HL-60/S4 (cell line): ENCODE results near the gene IQGAP1.
"Not testable (repeated sequence)": the region's sequence is repeated elsewhere in the genome, so short reads cannot be mapped to it uniquely, and the experiment has no call there.

Source experiments
- in situ Hi-C: fragments of 300-500 bp; cut with MboI; formaldehyde crosslinking; loops from 2 replicates; pipeline ENCODE4 v1.14.3; 2022; ENCODE audit warnings: low sequenced_read_pairs

Gene IQGAP1

GRCh38 chr15:90478846-90479481, 90.9 kb downstream of the IQGAP1 start:
- in situ Hi-C loops: no loop called here

GRCh38 chr15:90479656-90480055, 91.6 kb downstream of the IQGAP1 start:
- in situ Hi-C loops: no loop called here

- in situ Hi-C loops: no loop called here
These were observed 93.0 kb downstream of the IQGAP1 start for GRCh38 chr15:90481023-90481422.

- in situ Hi-C loops: no loop called here
These were observed 94.3 kb downstream of the IQGAP1 start for GRCh38 chr15:90482124-90483011.

- in situ Hi-C loops: no loop called here
These were observed 94.9 kb downstream of the IQGAP1 start for GRCh38 chr15:90483012-90483307.

- in situ Hi-C loops: no loop called here
These were observed 95.6 kb downstream of the IQGAP1 start for GRCh38 chr15:90483637-90484036.

- in situ Hi-C loops: no loop called here
These were observed 99.1 kb downstream of the IQGAP1 start for GRCh38 chr15:90487186-90487585.

- in situ Hi-C loops: no loop called here
These were observed 101.5 kb downstream of the IQGAP1 start for GRCh38 chr15:90489514-90489913.

GRCh38 chr15:90489944-90490343, 101.9 kb downstream of the IQGAP1 start:
- in situ Hi-C loops: loop anchor here (10.0 kb wide), 1 partner anchor 395 kb away; the partner anchor contains the start of gene FES

- in situ Hi-C loops: loop anchor here (10.0 kb wide), 1 partner anchor 391 kb away; the partner anchor contains the start of gene FES
These were observed 105.6 kb downstream of the IQGAP1 start for GRCh38 chr15:90493647-90494046.

- in situ Hi-C loops: loop anchor here (10.0 kb wide), 1 partner anchor 390 kb away; the partner anchor contains the start of gene FES
These were observed 107.0 kb downstream of the IQGAP1 start for GRCh38 chr15:90495067-90495466.

- in situ Hi-C loops: loop anchor here (10.0 kb wide), 1 partner anchor 388 kb away; the partner anchor contains the start of gene FES
These were observed 108.7 kb downstream of the IQGAP1 start for GRCh38 chr15:90496791-90497190.

GRCh38 chr15:90497376-90497775, 109.3 kb downstream of the IQGAP1 start:
- in situ Hi-C loops: loop anchor here (10.0 kb wide), 1 partner anchor 387 kb away; the partner anchor contains the start of gene FES

- in situ Hi-C loops: loop anchor here (10.0 kb wide), 1 partner anchor 387 kb away; the partner anchor contains the start of gene FES
These were observed 109.9 kb downstream of the IQGAP1 start for GRCh38 chr15:90497912-90498311.

- in situ Hi-C loops: no loop called here
These were observed 112.1 kb downstream of the IQGAP1 start for GRCh38 chr15:90500171-90500570.

- in situ Hi-C loops: no loop called here
These were observed 113.9 kb downstream of the IQGAP1 start for GRCh38 chr15:90501898-90502297.

GRCh38 chr15:90510781-90511180, 122.7 kb downstream of the IQGAP1 start:
- in situ Hi-C loops: not testable (repeated sequence)

- in situ Hi-C loops: not testable (repeated sequence)
These were observed 123.2 kb downstream of the IQGAP1 start for GRCh38 chr15:90511211-90511618.

- in situ Hi-C loops: no loop called here
These were observed 124.2 kb downstream of the IQGAP1 start for GRCh38 chr15:90512276-90512675.

GRCh38 chr15:90512981-90513380, 124.9 kb downstream of the IQGAP1 start:
- in situ Hi-C loops: no loop called here

GRCh38 chr15:90513448-90513847, 125.4 kb downstream of the IQGAP1 start:
- in situ Hi-C loops: no loop called here

GRCh38 chr15:90513893-90514292, 125.9 kb downstream of the IQGAP1 start:
- in situ Hi-C loops: not testable (repeated sequence)
